GM19239 (cell line): Measurements from ENCODE around the gene PTPN2.
"Not testable (repeated sequence)": the region's sequence is repeated elsewhere in the genome, so short reads cannot be mapped to it uniquely, and the experiment has no call there.

ENCODE experiments used
- DNase-seq: peaks from one replicate; pipeline ENCODE4 v3.0.0; 2011; ENCODE audit warnings: low spot score; ENCODE audit not compliant: insufficient read length
- FAIRE-seq: peaks from 2 replicates; lab custom pipeline; 2011; peaks lifted over from hg19 to GRCh38; lab: Jason Lieb, UNC

Gene PTPN2

DNA sequence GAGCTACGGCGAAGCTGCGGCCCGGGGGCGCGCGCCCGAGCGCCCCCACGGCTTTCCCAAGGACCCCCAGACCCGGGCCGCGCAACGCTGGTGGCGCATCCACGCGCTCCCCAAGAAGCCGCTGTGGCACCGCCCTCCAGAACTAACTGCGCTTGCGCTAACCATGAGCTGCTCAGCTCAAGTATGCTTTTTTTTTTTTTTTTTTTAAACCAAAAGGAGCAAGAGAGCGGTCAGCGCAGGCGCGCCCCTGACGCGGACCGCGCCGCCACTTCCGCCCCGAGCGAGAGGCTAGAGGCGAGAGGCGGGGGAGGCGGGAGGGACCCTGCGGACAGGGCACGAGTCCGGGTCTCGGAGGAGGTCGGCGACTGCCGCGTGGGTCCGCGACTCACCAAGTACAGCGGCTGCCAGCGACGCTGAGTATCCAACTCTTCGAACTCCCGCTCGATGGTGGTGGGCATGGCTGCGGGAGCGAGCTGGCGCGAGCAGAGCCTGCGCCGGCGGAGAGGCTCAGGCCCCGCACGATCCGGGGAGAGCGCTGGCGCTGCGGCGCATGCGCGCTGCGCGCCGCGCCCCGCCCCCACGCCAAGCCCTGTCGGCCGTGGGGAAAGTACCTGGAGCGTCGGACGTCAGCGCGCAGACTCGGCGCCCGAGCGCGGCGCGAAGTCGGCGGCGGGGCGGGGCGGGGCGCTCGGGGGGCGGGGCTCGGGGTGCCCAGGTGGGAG lies at the start of gene PTPN2:
Gene PTPN2, minus strand, starts transcription at position 554 of the 722 bp plus-strand sequence. Its CDS starts 96 bp downstream, at position 458.
- peak; percentile 69 for FAIRE-seq
- DNase-seq: peak; percentile 92

- FAIRE-seq (no peak), DNase-seq (no peak)
Observed at GRCh38 chr18:12933327-12933726, 49.3 kb upstream of the PTPN2 start.

- no peak for DNase-seq
- no peak for FAIRE-seq
Observed at GRCh38 chr18:12930908-12931307, 46.9 kb upstream of the PTPN2 start.

DNA sequence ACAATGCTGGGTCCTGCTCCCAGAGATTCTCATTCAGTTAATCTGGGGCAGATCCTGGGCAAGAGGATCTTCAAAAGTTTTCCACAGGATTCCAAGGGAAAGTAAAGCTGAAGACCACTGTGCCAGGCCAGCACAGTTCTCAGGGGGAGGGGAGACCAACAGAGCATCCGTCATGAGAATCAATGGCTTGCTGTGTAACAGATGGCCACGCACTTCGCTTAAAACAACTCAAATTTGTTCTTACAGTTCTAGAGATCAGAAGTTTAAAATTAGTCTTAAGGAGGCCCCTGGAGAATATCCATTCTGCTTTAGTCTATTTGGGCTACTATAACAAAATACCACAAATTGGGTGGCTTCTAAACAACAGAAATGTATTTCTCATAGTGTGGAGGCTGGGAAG lies 46.3 kb upstream of the PTPN2 start:
- no peak for DNase-seq
- no peak for FAIRE-seq

- DNase-seq (no peak), FAIRE-seq (no peak)
Observed at GRCh38 chr18:12929477-12930083, 45.5 kb upstream of the PTPN2 start.

GRCh38 chr18:12928641-12929040 lies 44.6 kb upstream of the PTPN2 start:
- FAIRE-seq (no peak), DNase-seq (no peak)

- no peak for FAIRE-seq
- DNase-seq: no peak
Observed at GRCh38 chr18:12928206-12928605, 44.2 kb upstream of the PTPN2 start.

GRCh38 chr18:12924616-12925015 lies 40.6 kb upstream of the PTPN2 start:
- FAIRE-seq (no peak), DNase-seq (no peak)

- FAIRE-seq: no peak
- DNase-seq: no peak
Observed at GRCh38 chr18:12922266-12922665, 38.2 kb upstream of the PTPN2 start.

- no peak for FAIRE-seq
- no peak for DNase-seq
Observed at GRCh38 chr18:12921178-12921577, 37.1 kb upstream of the PTPN2 start.

- FAIRE-seq: no peak
- DNase-seq: no peak
Observed at GRCh38 chr18:12911929-12912703, 28.1 kb upstream of the PTPN2 start.

DNA sequence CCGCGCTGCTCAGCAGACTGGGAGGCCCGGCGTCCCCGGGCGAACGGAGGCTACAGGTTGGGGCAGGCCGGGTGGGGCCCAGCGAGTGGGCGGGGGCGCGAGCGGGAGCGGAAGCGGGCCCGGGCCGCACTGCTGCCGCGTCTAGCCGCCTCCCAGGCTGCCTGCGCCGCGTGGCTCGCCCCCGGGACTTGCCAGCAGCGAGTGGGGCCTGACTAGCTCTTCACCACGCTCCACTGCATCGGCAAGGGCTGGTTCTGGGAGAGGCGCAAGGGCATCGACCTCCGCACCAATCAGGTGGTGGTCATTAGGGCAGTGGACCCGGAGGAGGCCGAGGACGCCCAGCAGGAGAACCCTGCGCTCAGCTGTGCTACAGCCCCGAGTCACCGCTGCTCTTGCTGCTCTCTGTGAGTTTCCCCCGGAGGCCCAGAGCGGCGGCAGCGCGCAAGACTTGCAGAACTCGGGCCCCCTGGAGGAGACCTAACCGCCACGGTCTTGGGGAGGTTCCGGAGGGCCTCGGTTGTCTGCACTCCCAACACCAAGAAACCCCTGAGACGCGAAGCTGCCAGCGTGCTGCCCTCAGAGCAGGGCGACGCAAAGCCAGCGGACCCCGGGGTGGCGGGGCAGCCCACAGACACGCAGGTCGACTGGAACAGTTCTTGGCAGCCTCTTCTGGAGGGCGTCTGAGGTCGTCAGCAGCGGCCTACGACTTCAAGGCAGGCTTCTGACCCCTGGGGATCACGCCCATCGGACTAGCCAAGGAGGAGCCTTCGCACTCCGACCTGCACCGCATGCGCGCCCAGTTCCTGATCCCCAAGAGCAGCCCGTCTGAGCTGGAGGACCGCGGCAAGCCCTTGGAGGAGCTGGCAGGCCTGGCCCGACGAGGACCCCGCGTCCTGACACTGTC lies 27.2 kb upstream of the PTPN2 start:
- no peak for FAIRE-seq
- peak; percentile 32 for DNase-seq

- FAIRE-seq (no peak), DNase-seq (no peak)
Observed at GRCh38 chr18:12908706-12909105, 24.7 kb upstream of the PTPN2 start.

GRCh38 chr18:12907258-12907925 lies 23.4 kb upstream of the PTPN2 start:
- DNase-seq (no peak), FAIRE-seq (no peak)

DNA sequence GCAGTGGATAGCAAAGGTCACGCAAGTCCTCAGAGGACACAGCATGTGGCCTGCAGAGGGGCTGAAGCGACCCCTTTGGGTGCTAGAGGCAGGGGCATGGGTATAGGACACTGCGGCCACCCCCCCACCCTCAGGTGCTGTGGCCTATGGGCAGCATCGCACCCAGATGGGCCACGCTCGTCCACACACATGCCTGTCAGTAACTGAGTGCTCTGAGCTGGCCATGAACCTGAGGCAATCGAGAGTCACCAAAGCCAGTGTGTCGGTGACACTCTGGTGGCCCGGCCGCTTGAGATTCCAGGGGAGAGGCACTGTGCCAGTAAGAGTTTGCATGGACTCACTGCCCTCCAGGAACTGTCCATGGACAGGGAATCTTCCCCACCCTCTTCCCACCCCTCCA lies 22.7 kb upstream of the PTPN2 start:
- DNase-seq (no peak), FAIRE-seq (no peak)

- FAIRE-seq (no peak), DNase-seq (no peak)
Observed at GRCh38 chr18:12906119-12906518, 22.1 kb upstream of the PTPN2 start.

DNA sequence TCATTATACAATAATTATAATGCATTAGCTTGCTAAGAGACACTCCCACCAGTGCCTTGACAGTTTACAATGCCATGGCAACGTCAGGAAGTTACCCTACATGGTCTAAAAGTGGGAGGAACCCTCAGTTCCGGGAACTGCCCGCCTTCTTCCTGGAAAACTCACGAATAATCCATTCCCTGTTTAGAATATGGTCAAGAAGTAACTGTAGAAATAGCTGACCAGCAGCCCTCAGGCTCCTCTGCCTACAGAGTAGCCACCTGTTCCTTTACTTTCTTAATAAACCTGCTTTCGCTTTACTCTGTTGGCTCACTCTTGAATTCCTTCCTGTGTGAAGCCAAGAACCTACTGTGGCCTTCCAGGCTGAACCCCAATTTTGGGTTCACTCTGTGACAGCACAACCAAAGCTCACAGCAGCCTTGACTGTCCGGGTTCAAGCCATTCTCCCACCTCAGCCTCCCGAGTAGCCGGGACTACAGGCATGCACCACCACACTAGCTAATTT lies 20.0 kb upstream of the PTPN2 start:
- DNase-seq: no peak
- FAIRE-seq: no peak

DNA sequence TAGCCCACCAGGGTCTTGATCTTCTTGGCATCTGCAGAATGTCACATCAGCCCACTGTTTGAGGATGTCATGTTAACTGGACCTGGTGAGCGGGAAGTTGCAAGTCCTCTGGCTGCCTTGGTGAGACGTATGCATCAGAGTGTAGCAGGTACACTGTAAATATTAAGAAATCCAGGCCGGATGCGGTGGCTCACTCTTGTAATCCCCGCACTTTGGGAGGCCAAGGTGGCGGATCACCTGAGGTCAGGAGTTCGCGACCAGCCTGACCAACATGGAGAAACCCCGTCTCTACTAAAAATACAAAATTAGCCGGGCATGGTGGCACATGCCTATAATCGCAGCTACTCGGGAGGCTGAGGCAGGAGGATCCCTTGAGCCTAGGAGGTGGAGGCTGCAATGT lies 17.2 kb upstream of the PTPN2 start:
- not testable (repeated sequence) for DNase-seq, FAIRE-seq

DNA sequence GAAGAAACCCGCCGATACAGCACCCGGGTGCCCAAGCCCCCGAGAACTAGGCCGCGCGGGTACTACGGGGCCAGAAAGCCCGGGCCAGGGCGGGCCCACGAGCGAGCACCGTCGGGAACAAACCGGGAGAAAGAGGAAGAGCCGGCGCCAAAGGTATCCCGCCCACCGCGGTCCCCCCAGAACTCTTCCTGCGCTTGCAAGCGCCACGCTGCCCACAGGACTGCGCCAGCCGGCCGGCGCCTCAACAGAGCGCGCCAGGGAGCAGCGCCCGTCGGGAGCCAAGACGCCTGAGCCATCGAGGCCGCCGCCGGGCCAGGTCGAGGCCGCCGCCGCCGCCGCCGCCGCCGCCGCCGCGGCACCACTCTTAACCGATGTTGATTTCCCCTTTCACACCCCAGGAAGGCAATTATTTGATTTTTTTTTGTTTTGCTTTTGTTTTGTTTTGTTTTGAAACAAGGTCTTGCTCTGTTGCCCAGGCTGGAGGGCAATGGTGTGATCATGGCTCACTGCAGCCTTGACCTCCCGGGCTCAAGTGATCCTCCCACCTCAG lies 12.8 kb upstream of the PTPN2 start:
- FAIRE-seq, DNase-seq: not testable (repeated sequence)
